Activated CD4-positive, CD25-positive, alpha-beta regulatory T cell treated with anti-CD3 and anti-CD28 coated beads, Interleukin-2, amount 50 U/mL, for 16 hours (primary cell): ENCODE data around the gene STOX2.
"Not testable (repeated sequence)": the region's sequence is repeated elsewhere in the genome, so short reads cannot be mapped to it uniquely, and the experiment has no call there.

Source experiments
- DNase-seq: peaks from one replicate; pipeline ENCODE4 v3.0.0-alpha.2; 2020; ENCODE audit warnings: low read depth, low spot score

Gene STOX2

DNA sequence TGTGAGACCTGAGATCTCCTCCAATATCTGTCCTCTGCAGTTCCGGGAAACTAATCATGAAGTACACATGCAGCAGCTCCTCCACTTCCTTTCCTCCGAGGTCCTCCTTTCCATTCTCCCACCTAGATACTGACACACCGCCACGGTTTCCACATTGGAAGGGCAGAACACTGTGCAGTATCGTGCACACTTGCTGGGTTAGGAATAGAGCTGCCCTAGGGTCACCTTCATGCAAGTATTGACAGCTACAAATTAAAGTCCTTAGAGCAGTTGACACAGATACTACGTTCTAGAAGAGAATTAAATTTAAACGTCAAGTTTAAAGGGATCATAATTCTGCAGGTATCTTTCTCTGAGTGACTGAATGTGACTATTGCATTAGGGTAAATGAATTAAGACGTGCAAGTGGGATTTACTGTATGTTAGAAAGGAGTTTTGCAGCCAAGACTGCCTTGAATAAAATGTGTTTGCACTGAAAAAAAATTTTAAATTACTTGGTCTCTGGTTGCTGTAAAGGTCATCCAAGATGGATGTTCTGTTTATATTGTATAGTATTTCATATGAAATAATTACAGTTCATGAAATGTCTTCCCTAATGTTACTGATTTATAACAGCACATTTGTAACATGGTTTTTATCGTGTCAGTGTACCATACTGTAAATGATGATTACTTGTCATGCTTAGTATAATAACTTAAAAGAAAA lies 117.7 kb downstream of the STOX2 start:
- DNase-seq: no peak

GRCh38 chr4:184024637-184025036 lies 119.5 kb downstream of the STOX2 start:
- DNase-seq: no peak

GRCh38 chr4:184028561-184029374 lies 123.7 kb downstream of the STOX2 start:
- DNase-seq: no peak

DNA sequence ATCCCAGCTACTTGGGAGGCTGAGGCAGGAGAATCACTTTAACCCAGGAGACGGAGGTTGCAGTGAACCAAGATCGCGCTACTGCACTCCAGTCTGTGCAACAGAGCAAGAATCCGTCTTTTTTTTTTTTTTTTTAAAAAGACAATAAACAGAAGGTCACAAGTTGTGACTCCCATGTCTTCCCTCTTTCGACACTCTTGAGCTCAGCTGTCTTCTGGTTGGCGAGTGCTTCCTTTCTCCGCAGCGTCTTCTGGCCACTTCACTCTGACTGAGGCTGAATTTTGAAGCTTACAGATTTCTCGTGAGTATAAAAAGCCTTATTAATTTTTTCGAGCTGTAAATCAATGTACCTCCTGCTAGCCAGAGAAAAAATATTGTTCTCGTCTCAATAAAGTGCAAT lies 124.9 kb downstream of the STOX2 start:
- no peak for DNase-seq

DNA sequence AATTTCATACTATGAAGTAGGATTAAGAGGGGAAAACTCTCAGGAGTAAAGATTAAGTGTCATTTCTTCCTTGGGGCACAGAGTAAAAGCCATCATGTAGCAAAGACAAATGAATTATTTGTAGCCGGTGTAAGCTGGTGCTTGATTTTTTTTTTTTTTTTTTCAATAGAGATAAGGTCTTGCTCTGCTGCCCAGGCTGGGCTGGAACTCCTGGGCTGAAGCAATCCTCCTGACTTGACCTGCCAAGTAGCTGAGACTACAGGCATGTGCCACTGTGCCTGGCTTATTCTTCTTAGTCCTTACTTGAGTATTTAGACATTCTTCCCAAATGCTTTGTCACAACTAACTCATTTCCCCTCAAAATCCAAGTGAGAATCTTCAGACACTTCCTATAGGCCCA lies 125.7 kb downstream of the STOX2 start:
- DNase-seq: no peak

GRCh38 chr4:184032091-184032490 lies 127.0 kb downstream of the STOX2 start:
- no peak for DNase-seq

DNA sequence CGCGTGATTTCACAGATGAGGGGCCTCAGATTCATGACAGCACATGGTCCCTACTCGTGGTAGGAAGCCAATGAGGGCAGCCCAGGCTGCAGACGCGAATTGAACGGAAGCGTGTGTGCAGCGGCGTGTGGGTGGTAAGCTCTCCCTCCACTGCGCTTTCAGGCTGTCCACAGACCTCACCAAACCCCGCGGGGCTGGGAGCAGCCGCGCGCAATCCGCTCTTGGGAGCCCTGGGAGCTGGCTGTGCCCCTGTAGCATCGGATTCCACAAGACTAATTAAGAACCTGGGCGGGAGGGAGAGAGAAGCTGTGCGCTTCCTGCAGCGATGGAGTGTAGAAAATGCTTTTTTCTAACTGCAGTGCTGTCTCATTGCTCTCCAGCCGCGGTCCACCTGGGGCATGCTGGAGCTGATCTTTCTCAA lies 134.9 kb downstream of the STOX2 start:
- no peak for DNase-seq

- DNase-seq: no peak
These were observed 136.0 kb downstream of the STOX2 start for GRCh38 chr4:184041156-184041555.

DNA sequence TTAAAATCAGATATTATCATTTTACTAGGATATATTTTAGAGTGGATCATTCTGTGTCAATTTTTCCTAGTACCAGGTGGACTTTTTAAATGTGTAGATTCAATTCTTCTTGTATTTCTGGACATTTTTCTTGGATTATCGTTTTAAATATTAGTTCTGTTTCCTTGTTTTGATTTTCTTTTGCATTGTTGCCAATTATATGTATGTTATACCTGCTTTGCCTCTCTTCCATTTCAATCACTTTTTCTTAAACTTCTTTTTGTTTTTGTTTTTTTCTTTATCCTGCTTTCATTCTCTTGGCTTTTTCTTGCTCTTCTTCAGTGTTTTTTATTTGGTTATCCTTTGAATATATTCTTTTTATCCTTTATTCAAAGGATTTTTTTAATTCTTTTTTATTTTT lies 141.0 kb downstream of the STOX2 start:
- no peak for DNase-seq

DNA sequence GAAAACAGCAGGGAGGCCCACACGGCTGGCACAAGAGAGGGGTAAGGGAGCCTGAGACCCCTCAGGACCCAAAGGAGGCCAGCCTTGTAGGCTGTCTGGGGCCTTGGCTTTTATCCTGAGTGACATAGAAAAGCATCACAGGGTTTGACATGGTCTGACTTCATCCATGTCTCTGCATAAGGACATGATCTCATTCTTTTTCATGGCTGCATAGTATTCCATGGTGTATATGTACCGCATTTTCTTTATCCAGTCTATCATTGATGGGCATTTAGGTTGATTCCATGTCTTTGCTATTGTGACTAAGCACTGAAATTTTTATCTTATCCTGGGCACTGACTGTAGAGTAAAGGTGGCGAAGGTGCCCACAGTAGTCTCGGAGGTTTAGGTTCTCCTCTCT lies 146.2 kb downstream of the STOX2 start:
- not testable (repeated sequence) for DNase-seq

GRCh38 chr4:184052616-184053015 lies 147.5 kb downstream of the STOX2 start:
- no peak for DNase-seq

- no peak for DNase-seq
These were observed 148.3 kb downstream of the STOX2 start for GRCh38 chr4:184053434-184053833.

DNA sequence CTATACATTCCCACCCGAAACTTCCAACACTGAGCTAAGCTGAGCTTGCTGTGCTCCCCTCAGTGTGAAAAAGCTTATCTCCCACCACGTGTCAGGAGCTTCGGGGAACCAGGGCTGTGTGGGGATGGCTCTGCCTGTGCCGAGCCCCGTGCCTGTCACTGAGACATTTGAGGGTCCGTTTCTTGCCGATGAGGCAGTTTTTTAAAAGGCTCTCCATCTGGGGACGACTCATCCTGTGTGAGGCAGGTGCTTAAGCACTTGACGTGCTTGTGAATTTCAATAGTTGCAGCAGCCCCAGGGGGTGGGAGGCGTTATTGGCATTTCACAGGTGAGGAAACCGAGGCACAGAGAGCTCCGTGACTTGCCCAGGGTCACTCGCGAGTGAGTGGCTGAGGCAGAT lies 151.8 kb downstream of the STOX2 start:
- DNase-seq: no peak

DNA sequence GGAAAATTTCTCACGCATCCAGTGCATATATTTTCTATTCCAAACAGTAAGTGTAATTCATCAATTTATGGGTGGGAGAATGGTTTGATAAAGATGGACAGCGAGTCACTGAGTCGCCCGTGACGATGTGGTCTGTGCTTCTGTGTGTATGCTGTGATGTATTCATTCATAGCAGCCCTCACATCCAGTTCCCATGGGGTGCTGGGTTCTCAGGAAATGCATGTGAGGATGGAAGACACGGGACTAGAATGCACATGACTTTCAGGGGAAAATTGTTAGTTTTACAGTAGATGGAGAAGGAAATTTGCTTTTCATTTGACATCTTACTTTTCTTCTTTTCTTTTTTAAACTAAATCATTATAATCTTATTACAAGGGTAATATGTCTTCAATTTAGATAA lies 152.9 kb downstream of the STOX2 start:
- no peak for DNase-seq

DNA sequence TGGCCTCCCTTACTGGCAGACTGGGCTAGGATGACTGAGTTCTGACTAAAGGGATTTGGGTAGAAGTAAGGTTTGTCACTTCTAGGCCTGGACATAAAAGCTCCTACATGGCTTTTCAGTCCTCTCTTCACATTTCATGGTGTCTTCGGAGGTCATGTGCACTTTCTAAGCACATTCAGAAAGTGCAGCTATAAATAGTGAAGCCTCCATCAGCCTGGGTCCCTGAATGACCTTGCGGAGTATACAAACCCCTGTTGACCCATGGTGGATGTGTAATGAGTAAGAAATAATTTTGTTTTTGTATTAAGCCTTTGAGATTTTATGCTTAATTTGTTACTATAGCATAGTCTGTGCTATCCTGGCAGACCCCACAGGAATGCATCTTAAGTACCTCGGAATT lies 154.0 kb downstream of the STOX2 start:
- DNase-seq: no peak

DNA sequence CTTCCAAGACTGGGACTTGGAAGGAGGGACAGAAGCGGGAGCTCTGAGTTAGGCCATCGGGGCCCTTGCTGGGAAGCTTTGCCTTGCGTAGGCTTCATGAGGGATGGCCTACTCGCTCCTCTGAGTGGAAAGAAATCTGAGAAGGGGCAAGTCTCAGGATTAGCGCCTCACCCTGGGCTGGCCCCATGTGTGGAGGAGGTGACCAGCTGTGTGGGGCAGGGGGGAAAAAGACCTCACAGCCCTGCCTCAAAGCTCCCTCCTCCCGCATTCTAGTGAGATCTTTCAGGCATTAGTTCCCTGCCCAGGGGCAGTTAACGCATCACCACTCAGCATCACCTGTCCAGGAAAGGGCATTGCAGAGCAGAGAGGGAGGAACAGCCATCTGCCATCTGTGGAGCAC lies 156.5 kb downstream of the STOX2 start:
- DNase-seq: no peak

GRCh38 chr4:184062769-184063168 lies 157.7 kb downstream of the STOX2 start:
- DNase-seq: no peak

DNA sequence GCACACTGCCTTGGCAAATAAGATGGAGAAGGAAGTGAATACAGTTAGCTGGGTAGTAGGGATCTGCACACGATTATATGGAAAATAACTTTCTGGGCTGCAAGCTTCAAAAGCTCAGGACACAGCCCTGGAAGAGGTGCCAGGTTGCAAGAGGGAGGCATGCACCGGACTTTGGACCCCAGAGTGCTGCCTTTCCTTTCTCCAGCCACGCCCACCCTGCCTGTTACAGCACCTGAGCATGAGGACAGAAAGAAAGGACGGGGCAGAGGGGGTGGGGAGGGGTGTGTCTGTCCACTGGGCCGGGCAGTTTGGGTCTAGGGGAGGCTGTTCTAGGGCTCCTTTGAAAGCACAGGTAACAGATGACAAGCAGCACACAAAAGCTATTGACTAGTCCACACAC lies 159.8 kb downstream of the STOX2 start:
- DNase-seq: no peak

DNA sequence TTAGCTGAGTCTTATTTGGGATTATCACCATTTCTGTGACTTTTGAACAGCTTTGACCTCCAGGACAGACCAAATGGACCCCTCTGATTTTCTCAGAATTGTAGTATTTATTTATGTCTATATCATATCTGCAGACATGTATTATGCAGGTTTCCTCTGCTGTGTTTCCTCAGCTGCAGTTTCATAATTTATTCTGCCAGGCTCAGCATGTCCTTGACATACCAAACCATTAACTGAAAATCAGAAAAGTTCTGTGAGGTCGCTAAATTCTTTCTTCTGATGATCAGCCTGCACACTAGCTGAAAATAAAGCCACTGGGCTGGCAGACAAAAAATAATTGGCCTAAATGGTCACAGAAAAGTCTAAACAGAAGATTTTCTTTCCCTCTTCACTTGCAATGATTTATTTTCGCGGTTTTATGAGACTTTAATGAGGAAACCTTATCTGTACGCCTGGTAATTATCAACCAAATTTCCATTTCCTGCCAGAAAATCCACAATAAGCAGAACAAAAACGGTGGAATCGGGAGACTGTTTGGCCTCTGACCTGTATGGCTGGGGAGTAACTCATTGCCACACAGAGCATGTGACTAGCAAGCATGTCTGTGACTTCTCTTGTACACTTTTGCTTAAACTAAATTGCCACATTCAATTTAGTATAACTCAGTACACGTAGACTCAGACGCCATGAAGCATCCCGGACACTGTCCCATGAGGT lies 161.6 kb downstream of the STOX2 start:
- no peak for DNase-seq

- no peak for DNase-seq
These were observed 162.9 kb downstream of the STOX2 start for GRCh38 chr4:184067931-184068554.
